ENCODE data around the gene KIF12.
"Not testable (repeated sequence)": the region's sequence is repeated elsewhere in the genome, so short reads cannot be mapped to it uniquely, and the experiment has no call there.

The KIF12 gene

GRCh38 chr9:114083666-114084065 lies 15.4 kb downstream of the KIF12 start:
- DNase-seq, result no peak

GRCh38 chr9:114082763-114083412 lies 16.2 kb downstream of the KIF12 start:
- not testable (repeated sequence) for DNase-seq

GRCh38 chr9:114082017-114082762 lies 16.9 kb downstream of the KIF12 start:
- peak; percentile 84 to 88 for DNase-seq

GRCh38 chr9:114081441-114082016 lies 17.6 kb downstream of the KIF12 start:
- DNase-seq, result no peak

GRCh38 chr9:114080773-114081440 lies 18.2 kb downstream of the KIF12 start:
- DNase-seq, result no peak

GRCh38 chr9:114080195-114080772 lies 18.8 kb downstream of the KIF12 start:
- DNase-seq, result no peak

GRCh38 chr9:114078781-114079156 lies 20.3 kb downstream of the KIF12 start:
- DNase-seq, result no peak

GRCh38 chr9:114078021-114078780 lies 20.9 kb downstream of the KIF12 start, which contains the start of gene AMBP:
Gene AMBP, minus strand, starts transcription at chr9:114078300. Its CDS starts 91 bp downstream, at chr9:114078209.
- DNase-seq, result no peak

GRCh38 chr9:114077162-114077837 lies 21.8 kb downstream of the KIF12 start:
- no peak for DNase-seq

GRCh38 chr9:114076237-114077161 lies 22.6 kb downstream of the KIF12 start:
- no peak for DNase-seq

GRCh38 chr9:114075602-114076001 lies 23.5 kb downstream of the KIF12 start:
- no peak for DNase-seq

- DNase-seq, result no peak
Measured at GRCh38 chr9:114072184-114073140, 26.6 kb downstream of the KIF12 start.

- no peak for DNase-seq
Measured at GRCh38 chr9:114071197-114071795, 27.8 kb downstream of the KIF12 start.

GRCh38 chr9:114070188-114071103 lies 28.6 kb downstream of the KIF12 start:
- DNase-seq, result no peak

- no peak for DNase-seq
Measured at GRCh38 chr9:114069476-114070187, 29.5 kb downstream of the KIF12 start.

GRCh38 chr9:114065304-114065703 lies 33.8 kb downstream of the KIF12 start:
- no peak for DNase-seq

- no peak for DNase-seq
Measured at GRCh38 chr9:114061830-114062474, 37.1 kb downstream of the KIF12 start.
